Measurements from ENCODE around the gene ABHD6.
"Not testable (repeated sequence)": the region's sequence is repeated elsewhere in the genome, so short reads cannot be mapped to it uniquely, and the experiment has no call there.

ABHD6 gene

DNA sequence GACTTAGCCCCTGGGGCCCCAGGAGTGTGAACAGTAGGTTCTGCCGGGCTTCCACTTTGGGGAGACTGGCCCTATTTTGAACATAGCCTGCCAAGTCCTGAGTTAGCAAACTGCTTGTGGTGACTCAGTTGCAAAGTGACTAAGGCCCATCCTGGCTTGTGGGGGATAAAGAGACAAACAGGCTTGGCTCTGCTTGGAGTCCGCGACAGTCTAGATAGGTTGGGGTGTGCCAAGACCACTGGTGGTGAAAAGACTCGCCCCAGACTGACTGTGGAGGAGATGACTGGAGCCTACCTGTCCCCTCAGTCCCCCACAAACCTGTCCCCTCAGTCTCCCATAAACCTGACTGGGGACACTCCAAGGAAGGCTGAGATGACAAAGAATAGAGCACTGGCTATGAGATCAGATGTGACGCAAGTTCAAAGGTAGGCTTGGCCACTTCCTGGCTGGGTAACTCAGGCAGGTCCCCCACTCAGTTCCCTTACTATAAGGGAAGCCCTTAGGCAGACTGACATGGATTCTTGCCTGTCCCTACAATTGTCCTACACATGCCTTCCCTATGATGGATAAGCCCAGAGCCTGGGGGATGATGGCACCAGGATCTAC, 31.1 kb upstream of the ABHD6 start:
- in situ Hi-C loops (cut with HindIII; ENCODE audit: low sequenced_read_pairs) = no loop called here

DNA sequence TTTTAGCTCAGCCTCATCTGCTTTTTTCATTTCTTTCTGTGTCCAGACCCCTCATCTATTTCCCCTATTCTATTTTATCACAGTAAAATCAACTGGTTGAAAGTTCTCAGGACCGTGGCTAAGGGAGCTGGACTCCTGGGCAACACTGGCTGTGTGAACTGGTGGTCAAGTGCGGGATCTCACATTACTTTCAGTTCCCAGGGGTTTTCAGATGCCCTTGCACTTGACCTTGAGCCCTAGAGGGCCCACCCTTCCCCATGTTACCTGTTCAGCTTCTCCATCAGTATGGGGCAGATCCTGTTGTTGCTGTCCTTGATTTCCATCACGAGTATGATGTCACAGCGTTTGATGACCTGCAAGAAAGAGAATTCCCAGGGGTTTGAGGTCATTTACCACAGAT, 29.6 kb upstream of the ABHD6 start:
- in situ Hi-C loops (cut with HindIII; ENCODE audit: low sequenced_read_pairs) = no loop called here

GRCh38 chr3:58209933-58210332, 27.7 kb upstream of the ABHD6 start:
- in situ Hi-C loops (cut with HindIII; ENCODE audit: low sequenced_read_pairs) = no loop called here

DNA sequence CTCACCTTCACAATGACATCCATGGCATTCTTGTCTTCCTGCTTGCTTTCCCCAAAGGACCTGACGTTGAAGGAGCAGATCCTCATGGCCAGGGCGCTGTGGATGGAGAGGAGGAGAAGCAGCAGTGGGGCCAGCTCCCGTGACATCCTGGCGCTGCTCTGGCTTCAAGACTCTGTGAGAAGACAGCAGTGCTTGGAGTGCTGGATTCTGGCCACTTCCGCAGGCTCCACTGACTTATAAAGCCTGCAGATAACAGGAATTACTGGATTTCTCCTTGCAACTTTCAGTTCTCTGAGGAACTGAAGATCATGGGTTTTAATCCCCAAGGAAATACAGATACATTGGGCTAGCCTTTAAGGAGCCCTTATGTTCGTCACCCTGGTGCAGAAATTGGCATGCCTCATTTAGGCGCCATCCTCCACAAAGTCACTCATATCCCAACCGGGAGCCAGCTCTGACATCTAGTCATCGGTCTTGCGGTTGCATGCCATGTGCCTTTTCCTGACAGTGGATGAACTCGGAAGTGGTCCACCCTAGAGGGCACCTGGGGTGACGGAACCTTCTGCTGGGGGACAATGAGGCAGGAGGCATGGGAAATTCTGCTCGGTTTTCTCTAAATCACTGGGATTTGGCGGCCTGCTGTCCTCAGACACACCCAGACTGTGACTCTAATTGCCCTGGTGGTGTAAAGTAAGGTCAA, 26.7 kb upstream of the ABHD6 start, which contains the start of gene DNASE1L3:
Gene DNASE1L3 (minus strand): TSS at position 212 of the 700 bp plus-strand sequence. CDS start 66 bp downstream, at position 146.
- in situ Hi-C loops (cut with HindIII; ENCODE audit: low sequenced_read_pairs) = no loop called here

GRCh38 chr3:58214484-58215316, 22.9 kb upstream of the ABHD6 start:
- in situ Hi-C loops (cut with HindIII; ENCODE audit: low sequenced_read_pairs) = no loop called here

DNA sequence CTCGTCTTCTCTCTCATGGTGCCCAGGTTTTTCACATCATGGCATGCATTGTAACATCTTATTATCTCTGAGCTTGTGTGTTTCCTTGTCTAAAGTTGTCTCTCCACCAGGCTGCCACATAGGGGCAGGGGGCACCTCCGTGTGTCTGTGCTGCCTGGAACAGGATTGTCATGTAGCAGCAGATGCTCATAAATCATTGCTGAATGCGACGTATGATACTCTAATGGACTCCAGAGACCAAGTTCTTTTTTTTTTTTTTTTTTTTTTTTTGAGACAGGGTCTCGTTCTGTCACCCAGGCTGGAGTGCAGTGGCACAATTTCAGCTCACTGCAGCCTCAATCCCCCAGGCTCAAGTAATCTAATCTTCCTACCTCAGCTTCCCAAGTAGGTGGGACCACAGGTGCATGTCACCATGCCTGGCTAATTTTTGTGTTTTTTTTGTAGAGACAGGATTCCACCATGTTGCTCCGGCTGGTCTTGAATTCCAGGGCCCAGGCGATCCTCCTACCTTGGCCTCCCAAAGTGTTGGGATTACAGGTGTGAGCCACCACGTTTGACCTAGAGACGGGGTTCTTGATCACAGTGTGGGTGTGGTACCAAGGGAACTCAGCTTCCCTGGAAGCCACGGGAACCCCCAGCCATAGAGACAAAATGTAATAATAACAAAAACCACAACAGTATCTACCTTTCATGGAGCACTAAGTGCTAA, 22.1 kb upstream of the ABHD6 start:
- in situ Hi-C loops (cut with HindIII; ENCODE audit: low sequenced_read_pairs) = no loop called here

DNA sequence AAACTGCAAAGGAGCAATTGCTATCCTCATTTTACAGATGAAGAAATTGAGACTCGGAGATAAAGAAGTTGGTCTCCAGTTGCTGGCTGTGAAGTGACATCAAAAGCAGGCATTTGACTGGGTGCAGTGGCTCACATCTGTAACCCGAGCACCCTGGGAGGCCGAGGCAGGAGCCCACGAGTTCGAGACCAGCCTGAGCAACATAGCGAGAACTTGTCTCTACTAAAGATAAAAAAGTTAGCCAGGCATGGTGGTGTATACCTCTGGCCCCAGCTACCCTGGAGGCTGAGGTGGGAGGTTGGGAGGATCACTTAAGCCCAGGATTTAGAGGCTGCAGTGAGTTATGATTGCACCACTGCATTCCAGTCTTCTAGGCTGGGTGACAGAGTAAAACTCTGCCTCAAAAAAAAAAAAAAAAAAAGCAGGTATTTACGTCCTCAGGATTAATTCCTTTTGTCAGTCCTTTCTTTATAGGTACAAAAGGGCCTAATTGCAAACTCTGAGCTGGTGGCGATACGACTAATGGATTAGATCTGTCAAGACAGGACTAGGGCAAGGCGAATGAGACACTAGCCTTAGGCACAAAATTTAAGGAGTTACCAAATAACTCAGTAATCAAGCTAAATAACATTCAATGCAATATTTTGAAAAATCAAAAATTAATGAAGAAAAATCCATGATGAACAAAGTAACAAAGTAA, 20.9 kb upstream of the ABHD6 start:
- in situ Hi-C loops (cut with HindIII; ENCODE audit: low sequenced_read_pairs) = no loop called here

GRCh38 chr3:58217209-58217811, 20.3 kb upstream of the ABHD6 start:
- in situ Hi-C loops (cut with HindIII; ENCODE audit: low sequenced_read_pairs) = no loop called here

GRCh38 chr3:58218904-58219303, 18.7 kb upstream of the ABHD6 start:
- in situ Hi-C loops (cut with HindIII; ENCODE audit: low sequenced_read_pairs) = no loop called here

DNA sequence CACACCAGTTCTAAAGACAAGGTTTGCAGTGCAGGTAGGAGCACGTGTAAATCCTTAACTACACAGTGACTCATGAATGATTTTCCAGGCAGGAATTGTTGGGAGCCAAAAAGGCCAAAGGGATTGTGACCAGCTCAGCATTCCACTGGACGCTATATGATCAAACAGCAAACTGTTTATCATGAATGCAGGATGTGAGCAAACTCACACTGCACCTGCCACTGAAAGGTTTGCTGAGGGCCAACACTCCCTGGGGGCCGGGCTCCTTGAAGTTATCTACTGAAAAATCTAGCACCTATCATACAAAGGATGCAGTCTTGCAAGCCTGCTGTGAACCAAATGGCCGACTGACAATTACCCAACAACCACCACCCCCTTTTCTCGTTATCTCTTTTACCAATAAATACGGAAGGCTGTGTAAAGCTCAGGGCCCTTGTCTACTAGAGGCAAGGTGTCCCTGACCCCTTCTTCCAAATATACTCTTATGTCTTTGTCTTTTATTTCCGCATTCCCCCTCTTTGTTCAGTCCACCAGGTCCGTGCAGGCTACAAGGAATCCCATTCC, 15.3 kb upstream of the ABHD6 start:
- in situ Hi-C loops (cut with HindIII; ENCODE audit: low sequenced_read_pairs) = loop anchor here (5.0 kb wide), 2 partner anchors 60 to 80 kb away; no protein-coding TSS in a partner anchor

DNA sequence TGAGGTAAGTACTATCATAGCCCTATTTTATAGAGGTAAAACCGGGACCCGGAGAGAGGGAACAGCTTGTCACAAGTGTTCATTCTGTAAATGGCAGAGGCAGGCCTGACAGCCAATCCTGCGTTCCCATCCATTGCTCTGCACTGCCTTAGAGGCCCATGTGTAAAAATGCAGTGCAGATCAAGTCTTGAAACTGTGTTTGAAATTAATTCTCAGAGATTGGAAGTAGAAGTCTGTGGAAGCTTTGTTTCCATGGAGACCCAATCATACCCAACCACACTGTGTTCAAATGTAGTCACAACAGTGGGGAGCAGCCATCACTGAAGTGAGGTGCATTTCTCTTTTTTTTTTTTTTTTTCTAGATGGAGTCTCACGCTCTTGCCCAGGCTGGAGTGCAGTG, 13.7 kb upstream of the ABHD6 start:
- in situ Hi-C loops (cut with HindIII; ENCODE audit: low sequenced_read_pairs) = loop anchor here (5.0 kb wide), 2 partner anchors 62 to 78 kb away; no protein-coding TSS in a partner anchor

DNA sequence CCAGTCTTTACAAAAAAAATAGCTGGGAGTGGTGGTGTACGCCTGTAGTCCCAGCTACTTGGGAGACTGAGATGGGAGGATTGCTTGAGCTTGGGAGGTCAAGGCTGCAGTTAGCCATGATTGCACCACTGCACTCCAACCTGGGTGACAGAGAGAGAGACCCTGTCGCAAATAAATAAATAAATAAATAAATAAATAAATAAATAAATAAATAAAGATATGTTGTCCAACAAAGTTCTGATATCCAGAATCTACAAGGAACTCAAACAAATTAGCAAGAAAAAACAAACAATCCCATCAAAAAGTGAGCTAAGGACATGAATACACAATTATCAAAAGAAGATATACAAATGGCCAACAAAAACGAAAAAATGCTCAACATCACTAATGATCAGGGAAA, 9.7 kb upstream of the ABHD6 start:
- in situ Hi-C loops (cut with HindIII; ENCODE audit: low sequenced_read_pairs) = not testable (repeated sequence)

DNA sequence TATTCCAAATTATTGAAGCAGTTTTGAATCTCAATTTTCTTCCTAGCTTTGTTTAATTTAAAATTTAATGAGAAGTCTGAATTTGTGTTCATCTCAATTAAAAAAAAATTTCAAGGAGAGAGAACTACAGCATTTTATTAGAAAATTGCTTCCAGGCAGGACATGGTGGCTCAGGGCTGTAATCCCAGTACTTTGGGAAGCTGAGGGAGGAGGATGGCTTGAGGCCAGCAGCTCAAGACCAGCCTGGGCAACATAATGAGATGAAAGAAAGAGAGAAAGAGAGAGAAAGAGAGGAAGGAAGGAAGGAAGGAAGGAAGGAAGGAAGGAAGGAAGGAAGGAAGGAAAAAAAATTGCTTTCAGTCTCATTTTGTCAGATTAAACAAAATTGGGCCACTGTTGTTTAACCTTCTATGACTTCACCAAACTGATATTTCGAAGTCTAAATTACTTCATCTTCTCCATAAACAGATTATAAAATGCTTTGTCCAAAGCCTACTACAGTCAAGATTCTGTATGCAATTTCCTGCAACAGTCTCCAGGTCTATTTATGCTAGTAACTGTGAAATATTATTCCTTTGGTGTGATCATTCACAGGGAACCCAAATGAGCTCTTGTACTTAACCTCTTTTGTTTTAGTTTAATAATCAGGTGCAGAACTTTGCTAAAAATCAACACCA, 6.6 kb upstream of the ABHD6 start:
- in situ Hi-C loops (cut with HindIII; ENCODE audit: low sequenced_read_pairs) = no loop called here

GRCh38 chr3:58231666-58232065, 5.9 kb upstream of the ABHD6 start:
- in situ Hi-C loops (cut with HindIII; ENCODE audit: low sequenced_read_pairs) = no loop called here

DNA sequence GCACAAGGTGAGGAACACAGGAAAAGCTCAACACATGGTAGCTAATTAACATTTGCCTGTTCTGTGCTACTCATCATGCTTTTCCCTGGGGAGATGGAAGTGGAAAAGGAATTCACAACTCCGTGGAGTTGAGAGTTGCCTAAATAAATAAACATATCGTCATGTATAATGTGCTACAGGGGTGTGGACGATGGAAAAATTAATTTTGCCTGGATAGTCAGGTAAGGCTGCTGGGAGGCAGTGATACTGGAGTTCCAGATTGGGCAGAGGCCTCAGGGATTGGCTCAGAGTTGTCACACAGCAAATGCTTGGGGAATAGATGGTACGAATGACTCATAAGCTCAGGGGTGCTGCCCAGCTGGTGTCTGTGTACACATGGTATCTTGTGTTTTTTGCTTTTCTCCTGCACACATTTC, 3.1 kb upstream of the ABHD6 start:
- in situ Hi-C loops (cut with HindIII; ENCODE audit: low sequenced_read_pairs) = no loop called here

- in situ Hi-C loops (cut with HindIII; ENCODE audit: low sequenced_read_pairs) = no loop called here
Observed at GRCh38 chr3:58235970-58236369, 1.6 kb upstream of the ABHD6 start.

DNA sequence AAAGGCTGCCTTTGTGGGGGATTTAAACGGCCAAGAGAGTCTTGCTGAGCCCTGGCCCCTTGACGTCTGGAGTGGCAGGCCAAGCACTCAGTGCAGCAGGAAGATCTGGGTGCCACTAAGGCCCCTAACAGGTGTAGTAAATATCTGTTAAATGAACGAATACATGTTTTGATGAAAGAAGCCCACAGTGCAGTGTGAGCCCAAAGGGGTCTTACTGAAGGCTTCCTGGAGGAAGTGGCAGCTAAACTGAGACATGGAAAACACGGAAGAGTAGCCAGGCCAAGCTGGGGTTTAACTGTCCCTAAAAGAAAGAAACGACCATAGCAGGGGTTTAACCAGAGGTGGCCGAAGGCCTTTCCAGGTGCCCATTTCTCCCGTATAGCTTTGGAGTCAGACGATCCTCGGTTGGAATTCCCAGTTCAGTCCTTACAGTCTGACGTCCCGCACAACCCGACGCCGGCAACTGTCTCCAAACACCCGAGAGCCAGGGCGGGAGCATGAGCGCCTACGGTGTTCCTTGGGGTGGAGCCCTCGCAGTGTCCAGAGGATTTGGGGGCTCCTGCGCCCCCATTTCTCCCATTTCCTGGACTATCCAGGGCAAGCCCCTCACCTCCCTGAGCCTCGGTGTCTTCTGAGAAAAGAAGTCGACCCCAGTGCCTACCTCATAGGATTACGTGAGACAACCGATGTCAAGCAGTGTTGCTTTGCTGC, 910 bp upstream of the ABHD6 start:
- in situ Hi-C loops (cut with HindIII; ENCODE audit: low sequenced_read_pairs) = no loop called here

- in situ Hi-C loops (cut with HindIII; ENCODE audit: low sequenced_read_pairs) = no loop called here
Observed at GRCh38 chr3:58237941-58238681, 519 bp downstream of the ABHD6 start.

All from endothelial cell of hepatic sinusoid (primary cell).